Left colon (tissue), 2 donors: ENCODE measurements around the gene BICD1. TPM values are rescaled to one million over a fixed set of nuclear protein-coding genes. Genes with fewer than 3 reads are reported as not detected.

Experiments used
- ATAC-seq: fragments of 200-7000 bp; cut with Tn5 transposase; one replicate; pipeline ENCODE4 v1.9.1; 2020; ENCODE audit warnings: mild to moderate bottlenecking, moderate library complexity
- DNase-seq, 2 donors: peaks; one replicate each; pipeline ENCODE4 v3.0.0-alpha.2; 2020
- intact Hi-C, 2 donors: fragments of 100-400 bp; cut with DNase I in 1 of 2; cut with micrococcal nuclease in 1 of 2; formaldehyde crosslinking; loops; one replicate each; pipeline versions ENCODE4 v1.11.2 to v1.14.0; 2022; cut with DNase I, micrococcal nuclease
- total RNA-seq, 2 donors: library from RNA; stranded (reverse); fragmentation: NEBNext Ultra II Directional; extraction: Animal tissue kit (Norgen Biotek cat#: 25700); gene quantifications; one replicate each; pipeline ENCODE4 v1.2.1, GENCODE V29; 2021
- donor health status: DM: no; HTN: no; CAD: no.
- donor health status: DM: yes; HTN: yes; CAD: no.

The BICD1 gene
- total RNA-seq, 2 donors from 2014 or later = 3.0 to 5.0 TPM

GRCh38 chr12:32400866-32401265 lies 294.2 kb downstream of the BICD1 start:
- no peak for DNase-seq
- intact Hi-C loops = no loop called here
- peak; percentile 31 for ATAC-seq

- DNase-seq (no peak), ATAC-seq (no peak)
- intact Hi-C loops = no loop called here
These were observed 295.5 kb downstream of the BICD1 start for GRCh38 chr12:32402170-32402569.

GRCh38 chr12:32402946-32403345 lies 296.3 kb downstream of the BICD1 start:
- no peak for DNase-seq
- intact Hi-C loops = no loop called here
- no peak for ATAC-seq

GRCh38 chr12:32407795-32408194 lies 301.1 kb downstream of the BICD1 start:
- intact Hi-C loops = no loop called here
- DNase-seq (no peak), ATAC-seq (no peak)

- DNase-seq = no peak
- intact Hi-C loops = no loop called here
- ATAC-seq = peak; percentile 21
These were observed 306.8 kb downstream of the BICD1 start for GRCh38 chr12:32413412-32413811.

GRCh38 chr12:32418221-32418620 lies 311.6 kb downstream of the BICD1 start:
- ATAC-seq = no peak
- no peak for DNase-seq
- intact Hi-C loops = no loop called here

- peak; percentile 25 for ATAC-seq
- DNase-seq = no peak
- intact Hi-C loops = no loop called here
These were observed 312.4 kb downstream of the BICD1 start for GRCh38 chr12:32418903-32419519.

GRCh38 chr12:32419520-32419960 lies 312.9 kb downstream of the BICD1 start:
- intact Hi-C loops = no loop called here
- ATAC-seq (peak; percentile 27), DNase-seq (no peak)

- no peak for DNase-seq
- intact Hi-C loops = no loop called here
- peak; percentile 30 for ATAC-seq
These were observed 313.7 kb downstream of the BICD1 start for GRCh38 chr12:32420356-32420755.

- ATAC-seq (no peak), DNase-seq (no peak)
- intact Hi-C loops = no loop called here
These were observed 316.9 kb downstream of the BICD1 start for GRCh38 chr12:32423559-32423958.

- ATAC-seq = peak; percentile 75
- intact Hi-C loops = no loop called here
- no peak for DNase-seq
These were observed 324.4 kb downstream of the BICD1 start for GRCh38 chr12:32431025-32431424.

Other genes starting within 250 kb of the BICD1 start
- gene RESF1, start 147.4 kb upstream of the BICD1 start, total RNA-seq = 10 to 100 TPM; 27.7 to 38.2 TPM